Ishikawa (cell line): ENCODE data around the gene CLEC3B.

Experiments
- CEBPB ChIP-seq: IDR thresholded peaks from 2 replicates; pipeline ENCODE4 v1.6.1; 2012
- CREB1 ChIP-seq: IDR thresholded peaks from 2 replicates; pipeline ENCODE4 v1.6.1; 2012; ENCODE audit warnings: low read depth
- EGR1 ChIP-seq: IDR thresholded peaks from 2 replicates; pipeline ENCODE4 v1.6.1; 2012
- EP300 ChIP-seq: IDR thresholded peaks from 2 replicates; pipeline ENCODE4 v1.6.1; 2012; ENCODE audit warnings: borderline replicate concordance
- FOXM1 ChIP-seq: IDR thresholded peaks from 2 replicates; pipeline ENCODE4 v1.6.1; 2012; ENCODE audit warnings: low read depth, borderline replicate concordance
- NFIC ChIP-seq: IDR thresholded peaks from 2 replicates; pipeline ENCODE4 v1.6.1; 2012
- RAD21 ChIP-seq: IDR thresholded peaks from 2 replicates; pipeline ENCODE4 v1.6.1; 2012; ENCODE audit warnings: low read depth
- TAF1 ChIP-seq: IDR thresholded peaks from 2 replicates; pipeline ENCODE4 v1.6.1; 2012; ENCODE audit warnings: low read depth, mild to moderate bottlenecking
- TCF12 ChIP-seq: IDR thresholded peaks from 2 replicates; pipeline ENCODE4 v1.6.1; 2012; ENCODE audit warnings: low read depth
- TEAD4 ChIP-seq: IDR thresholded peaks from 2 replicates; pipeline ENCODE4 v1.6.1; 2012
- YY1 ChIP-seq: IDR thresholded peaks from 2 replicates; pipeline ENCODE4 v1.6.1; 2012; ENCODE audit warnings: low read depth
- ZBTB7A ChIP-seq: IDR thresholded peaks from 2 replicates; pipeline ENCODE4 v1.6.1; 2012; ENCODE audit warnings: low read depth
- TF ChIP-seq, protein P1 (sequence below): IDR thresholded peaks from 2 replicates; pipeline ENCODE4 v1.6.1; 2012; ENCODE audit warnings: low read depth, mild to moderate bottlenecking
- TF ChIP-seq, protein P2 (sequence below): IDR thresholded peaks from 2 replicates; pipeline ENCODE4 v1.6.1; 2012
- TF ChIP-seq, protein P3 (sequence below): IDR thresholded peaks from 2 replicates; pipeline ENCODE4 v1.6.1; 2012

CLEC3B gene

DNA sequence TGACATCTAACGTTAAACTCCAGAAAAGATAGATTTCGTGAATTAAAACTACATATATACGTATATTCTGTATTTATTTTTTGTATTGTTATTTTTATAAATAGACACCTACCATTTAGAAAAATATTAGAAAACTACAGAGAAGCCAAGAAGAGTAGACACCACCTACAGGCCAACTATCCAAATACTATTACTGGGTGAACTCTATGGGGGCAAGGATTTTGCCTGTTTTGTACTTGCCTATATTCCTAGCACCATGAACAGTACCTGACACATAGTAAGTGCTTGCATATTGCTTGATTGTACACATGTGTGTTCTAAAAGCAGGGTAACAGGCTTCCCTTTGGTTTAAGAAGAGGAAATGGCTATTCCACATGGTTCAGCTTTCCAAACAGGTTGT, 24.4 kb upstream of the CLEC3B start:
- TF ChIP-seq CREB1 (no peak), RAD21 (no peak), TEAD4 (no peak), TAF1 (no peak), EGR1 (no peak), TCF12 (no peak), ZBTB7A (no peak), NFIC (no peak), FOXM1 (no peak), EP300 (no peak), CEBPB (no peak)
- TF ChIP-seq, protein P1, sequence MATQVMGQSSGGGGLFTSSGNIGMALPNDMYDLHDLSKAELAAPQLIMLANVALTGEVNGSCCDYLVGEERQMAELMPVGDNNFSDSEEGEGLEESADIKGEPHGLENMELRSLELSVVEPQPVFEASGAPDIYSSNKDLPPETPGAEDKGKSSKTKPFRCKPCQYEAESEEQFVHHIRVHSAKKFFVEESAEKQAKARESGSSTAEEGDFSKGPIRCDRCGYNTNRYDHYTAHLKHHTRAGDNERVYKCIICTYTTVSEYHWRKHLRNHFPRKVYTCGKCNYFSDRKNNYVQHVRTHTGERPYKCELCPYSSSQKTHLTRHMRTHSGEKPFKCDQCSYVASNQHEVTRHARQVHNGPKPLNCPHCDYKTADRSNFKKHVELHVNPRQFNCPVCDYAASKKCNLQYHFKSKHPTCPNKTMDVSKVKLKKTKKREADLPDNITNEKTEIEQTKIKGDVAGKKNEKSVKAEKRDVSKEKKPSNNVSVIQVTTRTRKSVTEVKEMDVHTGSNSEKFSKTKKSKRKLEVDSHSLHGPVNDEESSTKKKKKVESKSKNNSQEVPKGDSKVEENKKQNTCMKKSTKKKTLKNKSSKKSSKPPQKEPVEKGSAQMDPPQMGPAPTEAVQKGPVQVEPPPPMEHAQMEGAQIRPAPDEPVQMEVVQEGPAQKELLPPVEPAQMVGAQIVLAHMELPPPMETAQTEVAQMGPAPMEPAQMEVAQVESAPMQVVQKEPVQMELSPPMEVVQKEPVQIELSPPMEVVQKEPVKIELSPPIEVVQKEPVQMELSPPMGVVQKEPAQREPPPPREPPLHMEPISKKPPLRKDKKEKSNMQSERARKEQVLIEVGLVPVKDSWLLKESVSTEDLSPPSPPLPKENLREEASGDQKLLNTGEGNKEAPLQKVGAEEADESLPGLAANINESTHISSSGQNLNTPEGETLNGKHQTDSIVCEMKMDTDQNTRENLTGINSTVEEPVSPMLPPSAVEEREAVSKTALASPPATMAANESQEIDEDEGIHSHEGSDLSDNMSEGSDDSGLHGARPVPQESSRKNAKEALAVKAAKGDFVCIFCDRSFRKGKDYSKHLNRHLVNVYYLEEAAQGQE, result no peak
- TF ChIP-seq, protein P2, sequence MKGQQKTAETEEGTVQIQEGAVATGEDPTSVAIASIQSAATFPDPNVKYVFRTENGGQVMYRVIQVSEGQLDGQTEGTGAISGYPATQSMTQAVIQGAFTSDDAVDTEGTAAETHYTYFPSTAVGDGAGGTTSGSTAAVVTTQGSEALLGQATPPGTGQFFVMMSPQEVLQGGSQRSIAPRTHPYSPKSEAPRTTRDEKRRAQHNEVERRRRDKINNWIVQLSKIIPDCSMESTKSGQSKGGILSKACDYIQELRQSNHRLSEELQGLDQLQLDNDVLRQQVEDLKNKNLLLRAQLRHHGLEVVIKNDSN, result no peak
- TF ChIP-seq, protein P3, sequence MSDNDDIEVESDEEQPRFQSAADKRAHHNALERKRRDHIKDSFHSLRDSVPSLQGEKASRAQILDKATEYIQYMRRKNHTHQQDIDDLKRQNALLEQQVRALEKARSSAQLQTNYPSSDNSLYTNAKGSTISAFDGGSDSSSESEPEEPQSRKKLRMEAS, result no peak

DNA sequence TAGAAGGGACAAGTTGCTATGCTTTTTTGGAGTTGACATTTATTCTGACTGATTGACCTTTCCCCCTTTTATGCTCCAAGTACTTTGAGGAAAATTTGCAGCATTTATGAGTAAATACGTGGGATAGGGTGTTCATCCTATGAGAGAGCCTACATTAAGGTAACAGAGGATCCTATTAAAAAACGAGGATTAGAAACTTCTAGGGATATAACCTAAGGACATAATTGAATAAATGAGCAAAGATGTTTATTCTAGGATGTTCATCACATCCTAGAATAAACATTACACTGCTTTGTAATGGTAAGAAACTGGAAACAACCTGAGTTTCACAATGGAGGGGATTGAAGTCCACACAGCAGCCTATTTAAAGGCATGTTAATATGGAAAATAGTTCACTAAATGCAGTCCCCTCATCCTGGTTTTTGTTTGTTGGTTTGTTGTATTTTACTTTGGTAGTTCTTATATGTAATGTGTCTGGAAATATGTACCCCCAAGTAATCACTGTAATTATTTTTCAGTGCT, 23.9 kb upstream of the CLEC3B start:
- TF ChIP-seq TAF1 (no peak), CREB1 (no peak), YY1 (no peak), CEBPB (no peak), EP300 (no peak), TEAD4 (no peak), FOXM1 (no peak)
- TF ChIP-seq, protein P3, result no peak
- TF ChIP-seq, protein P1, result no peak

DNA sequence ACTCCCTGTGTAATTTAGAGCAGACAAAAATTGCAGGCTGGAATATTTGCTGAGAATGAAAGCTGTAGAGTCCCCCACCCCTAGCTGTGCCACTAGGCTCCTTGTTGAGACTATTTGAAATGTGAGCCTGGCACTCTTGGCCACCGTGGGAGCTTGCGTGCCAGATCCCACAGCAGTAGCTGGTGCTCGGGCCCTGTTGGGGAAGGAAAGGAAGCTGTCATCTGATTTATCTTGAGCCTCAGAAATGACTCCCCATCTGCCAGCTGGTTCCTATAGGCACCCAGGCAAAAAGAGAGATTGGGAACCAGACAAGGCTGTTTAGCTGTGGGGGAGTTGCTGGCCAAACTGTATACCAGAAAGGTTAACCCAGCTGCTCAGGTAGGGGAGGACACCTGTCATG, 23.4 kb upstream of the CLEC3B start:
- TF ChIP-seq, protein P3, result no peak
- TF ChIP-seq YY1 (no peak), TCF12 (no peak), NFIC (no peak), EGR1 (no peak), TAF1 (no peak), ZBTB7A (no peak), TEAD4 (no peak), CEBPB (no peak), CREB1 (no peak), FOXM1 (no peak), RAD21 (no peak)
- TF ChIP-seq, protein P1, result no peak
- TF ChIP-seq, protein P2, result no peak

DNA sequence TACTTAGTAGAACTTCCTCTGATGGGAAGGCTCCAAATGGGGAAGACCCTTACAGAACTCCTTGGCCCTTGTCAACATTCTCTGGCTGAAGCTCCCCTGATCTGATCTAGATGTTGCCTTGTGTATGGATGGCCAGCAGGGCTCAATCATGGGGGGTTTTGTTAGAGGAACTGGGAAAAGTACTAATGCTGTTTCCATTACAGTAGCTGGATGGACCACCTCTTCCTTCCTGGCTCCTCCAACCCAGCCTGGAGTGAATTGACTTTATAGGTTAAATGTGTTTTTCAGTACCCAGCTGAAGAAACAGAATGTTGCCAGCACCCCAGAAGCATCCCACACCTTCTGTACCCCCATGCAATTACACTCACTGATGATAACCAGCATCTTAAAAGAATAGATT, 22.7 kb upstream of the CLEC3B start:
- TF ChIP-seq TAF1 (no peak), TCF12 (no peak), CEBPB (no peak), ZBTB7A (no peak), FOXM1 (no peak), CREB1 (no peak), NFIC (no peak), TEAD4 (no peak), YY1 (no peak), RAD21 (no peak), EGR1 (no peak), EP300 (no peak)
- TF ChIP-seq, protein P2, result no peak
- TF ChIP-seq, protein P1, result no peak
- TF ChIP-seq, protein P3, result no peak
